Endothelial cell of umbilical vein (primary cell): ENCODE data around the gene SLC25A3. TPM values are rescaled to one million over a fixed set of nuclear protein-coding genes. Genes with fewer than 3 reads are reported as not detected.
A peak's percentile ranks its signal among the peaks of the same experiment; 100 is the strongest.
"Not testable (repeated sequence)": the region's sequence is repeated elsewhere in the genome, so short reads cannot be mapped to it uniquely, and the experiment has no call there.

Source experiments
- BruUV-seq: library from RNA; stranded (reverse); fragments of 400-500 nt; replicated peaks from 2 replicates; lab custom pipeline; 2021; lab: Mats Ljungman, UMichigan
- CTCF ChIA-PET: fragments of 300-600, 350-600 bp; sonication (Branson Sonifier 250); formaldehyde crosslinking; loops from one replicate; lab custom pipeline; 2021; ENCODE audit warnings: antibody characterized with exemption, inconsistent platforms; lab: Charles Lee
- POLR2A ChIA-PET: fragments of 300-600, 350-600 bp; sonication (Branson Sonifier 250); formaldehyde crosslinking; loops from one replicate; lab custom pipeline; 2021; ENCODE audit warnings: antibody characterized with exemption, inconsistent platforms; lab: Charles Lee
- DNase-seq: peaks from one replicate; pipeline ENCODE4 v3.0.0-alpha.2; 2011; ENCODE audit warnings: low read depth, low spot score
- FAIRE-seq: peaks from 2 replicates; lab custom pipeline; 2011; peaks lifted over from hg19 to GRCh38; lab: Jason Lieb, UNC
- H2AFZ ChIP-seq: 2 replicates; pipeline ENCODE4 v1.6.0; 2012; ENCODE audit warnings: low read depth, low read length, control low read depth, inconsistent platforms
- H3K27ac ChIP-seq: 2 replicates; pipeline ENCODE4 v1.5.1; 2011; ENCODE audit warnings: low read depth, mild to moderate bottlenecking, control low read depth, low read length, moderate library complexity; ENCODE audit not compliant: insufficient read depth
- H3K27me3 ChIP-seq, 2 experiments: 2 replicates each; pipeline versions ENCODE4 v1.6.0 to v1.6.1; 2011; ENCODE audit warnings: low read length in 2 of 2, mixed read lengths in 1 of 2; ENCODE audit not compliant: control insufficient read depth in 2 of 2, insufficient read depth in 2 of 2
- H3K36me3 ChIP-seq, 2 experiments: 2 replicates in 1 of 2; 3 replicates in 1 of 2; pipeline ENCODE4 v1.5.1; 2011; ENCODE audit warnings: low read length in 2 of 2, mild to moderate bottlenecking in 1 of 2, moderate library complexity in 1 of 2; ENCODE audit not compliant: control insufficient read depth in 2 of 2, insufficient read depth in 2 of 2; ENCODE audit errors: extremely low read depth in 1 of 2
- H3K4me1 ChIP-seq: 3 replicates; pipeline ENCODE4 v1.5.1; 2011; ENCODE audit warnings: mild to moderate bottlenecking, low read length; ENCODE audit not compliant: control insufficient read depth, insufficient read depth; ENCODE audit errors: extremely low read depth
- H3K4me2 ChIP-seq: 2 replicates; pipeline ENCODE4 v1.6.1; 2011; ENCODE audit warnings: low read length, control low read depth, mixed read lengths; ENCODE audit not compliant: insufficient read depth
- H3K4me3 ChIP-seq, 3 experiments: fragments of 200-600 bp in 1 of 3; sonication (generic), shearing (Covaris generic) in 1 of 3; replicated peaks in 1 of 3; 2 replicates each; pipeline ENCODE4 v1.5.1; 2011 to 2016; ENCODE audit warnings: control low read depth in 3 of 3, low read length in 3 of 3, mild to moderate bottlenecking in 2 of 3, inconsistent platforms in 1 of 3, low read depth in 1 of 3, moderate library complexity in 1 of 3; ENCODE audit not compliant: insufficient read depth in 1 of 3
- H3K79me2 ChIP-seq: 2 replicates; pipeline ENCODE4 v1.6.0; 2012; ENCODE audit warnings: low read length, inconsistent platforms; ENCODE audit not compliant: control insufficient read depth, insufficient read depth
- H3K9ac ChIP-seq: replicated peaks from 2 replicates; pipeline ENCODE3; 2011; ENCODE audit warnings: low read length, control low read depth; ENCODE audit not compliant: insufficient read depth; ENCODE audit errors: extremely low read depth
- H3K9me1 ChIP-seq: replicated peaks from 3 replicates; pipeline ENCODE4 v1.6.0; 2011; ENCODE audit warnings: mild to moderate bottlenecking, low read length; ENCODE audit not compliant: control insufficient read depth, insufficient read depth; ENCODE audit errors: extremely low read depth
- H3K9me3 ChIP-seq: replicated peaks from 2 replicates; pipeline ENCODE4 v1.5.1; 2012; ENCODE audit warnings: low read length, inconsistent platforms; ENCODE audit not compliant: control insufficient read depth, insufficient read depth
- H4K20me1 ChIP-seq: replicated peaks from 2 replicates; pipeline ENCODE3; 2011; ENCODE audit warnings: mild to moderate bottlenecking, low read length; ENCODE audit not compliant: control insufficient read depth, insufficient read depth; ENCODE audit errors: extremely low read depth
- EZH2 ChIP-seq: IDR thresholded peaks from 2 replicates; pipeline ENCODE4 v1.6.1; 2012; ENCODE audit warnings: borderline replicate concordance, low read depth, mild to moderate bottlenecking, moderate library complexity, low read length, inconsistent platforms; ENCODE audit not compliant: severe bottlenecking
- FOS ChIP-seq: IDR thresholded peaks from 2 replicates; pipeline ENCODE4 v1.6.1; 2011; ENCODE audit warnings: mild to moderate bottlenecking, low read length, moderate library complexity, borderline replicate concordance; ENCODE audit not compliant: insufficient read depth
- GATA2 ChIP-seq: IDR thresholded peaks from 2 replicates; pipeline ENCODE4 v1.7.0; 2011; ENCODE audit warnings: low read depth, mild to moderate bottlenecking, moderate library complexity, mixed read lengths, low read length; ENCODE audit not compliant: insufficient read length, insufficient read depth
- JUN ChIP-seq: IDR thresholded peaks from 2 replicates; pipeline ENCODE4 v1.6.1; 2011; ENCODE audit warnings: borderline replicate concordance, low read depth; ENCODE audit not compliant: insufficient read length, insufficient read depth
- MYC ChIP-seq: IDR thresholded peaks from one replicate; pipeline ENCODE4 v1.6.1; 2011; ENCODE audit warnings: mild to moderate bottlenecking, low read depth, low read length
- POLR2A ChIP-seq: IDR thresholded peaks from 2 replicates; pipeline ENCODE4 v1.6.1; 2012; ENCODE audit warnings: low read depth, mild to moderate bottlenecking, control low read depth, low read length
- POLR2AphosphoS5 ChIP-seq: IDR thresholded peaks from 2 replicates; pipeline ENCODE4 v1.6.1; 2012; ENCODE audit warnings: low read depth, mild to moderate bottlenecking, control low read depth, low read length, moderate library complexity; ENCODE audit not compliant: insufficient read depth
- dilution Hi-C: fragments of 300-500 bp; cut with MboI; formaldehyde crosslinking; loops from one replicate; pipeline ENCODE4 v1.15.0; 2019; ENCODE audit warnings: low sequenced_read_pairs; ENCODE audit not compliant: extremely low pct_ligation_motif_present
- intact Hi-C: fragments of 100-400 bp; cut with micrococcal nuclease; formaldehyde crosslinking; loops from one replicate; pipeline ENCODE4 v1.10.0; 2022
- polyA plus RNA-seq, 4 experiments: library from polyadenylated mRNA; depleted of rRNA in 3 of 4; stranded (reverse) in 3 of 4; unstranded in 1 of 4; fragments of >200 nt; gene quantifications; 2 replicates each; pipeline versions ENCODE4 v1.2.1 to v1.2.3, GENCODE V29; 2011 to 2012; ENCODE audit warnings: missing spikeins in 1 of 4
- total RNA-seq: library from RNA; stranded (reverse); gene quantifications from 2 replicates; pipeline ENCODE4 v1.2.3, GENCODE V29; 2021
- TF ChIP-seq, protein P1 (sequence below): IDR thresholded peaks from 2 replicates; pipeline ENCODE4 v1.6.1; 2011; ENCODE audit not compliant: insufficient read depth, insufficient read length
- TF ChIP-seq, protein P2 (sequence below), 2 donors: IDR thresholded peaks; 1 replicate in 1 of 2; 2 replicates in 1 of 2; pipeline ENCODE4 v1.5.1; 2011; ENCODE audit warnings: low read length in 2 of 2, mild to moderate bottlenecking in 2 of 2, moderate library complexity in 2 of 2, control low read depth in 1 of 2, inconsistent platforms in 1 of 2, low read depth in 1 of 2; ENCODE audit not compliant: insufficient read depth in 1 of 2; ENCODE audit errors: extremely low read depth in 1 of 2

The SLC25A3 gene
- total and polyA plus RNA-seq, 2 donors (not counting 3 experiments of a cell fraction or from before 2014, with no cell fraction given): 797 to 1,103 TPM

DNA sequence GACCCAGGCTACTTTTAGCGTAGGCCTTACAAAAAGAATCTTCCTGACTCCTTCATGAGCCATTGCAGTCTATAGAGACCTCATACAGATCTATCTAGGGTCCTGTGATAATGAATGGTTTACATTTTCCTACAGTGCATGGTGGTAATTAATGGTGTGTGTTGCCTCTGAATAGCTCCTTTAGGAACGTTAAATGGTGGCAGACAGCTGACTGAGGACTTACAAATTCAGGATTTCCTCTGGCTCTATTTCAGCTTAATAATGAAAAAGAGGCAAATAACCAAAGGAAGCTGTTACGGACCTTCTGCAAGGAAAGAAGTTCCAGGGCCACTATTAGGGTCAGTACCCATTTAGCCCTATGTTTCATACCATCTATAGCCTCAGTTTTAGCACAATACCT is 46.0 kb downstream of the SLC25A3 start:
- Histone ChIP-seq H3K9me3 (no peaks in the 10 kb centered on the region), H3K9me1 (no peaks in the 10 kb centered on the region), H3K27me3 (no peaks in the 10 kb centered on the region), H3K79me2 (peaks cover 78% of the 10 kb centered on the region), H3K9ac (no peak overlapping the region), H3K27ac (no peak overlapping the region), H3K36me3 (no peaks in the 10 kb centered on the region), H3K4me1 (peaks cover 34% of the 10 kb centered on the region), H2AFZ (no peak overlapping the region), H3K4me2 (no peak overlapping the region), H3K4me3 (no peak overlapping the region), H4K20me1 (no peaks in the 10 kb centered on the region)
- intact Hi-C loops: no loop called here
- no peak for TF ChIP-seq GATA2
- no peak for TF ChIP-seq JUN
- no peak for TF ChIP-seq FOS
- TF ChIP-seq MYC: no peak
- TF ChIP-seq EZH2: no peak
- TF ChIP-seq, protein P1, sequence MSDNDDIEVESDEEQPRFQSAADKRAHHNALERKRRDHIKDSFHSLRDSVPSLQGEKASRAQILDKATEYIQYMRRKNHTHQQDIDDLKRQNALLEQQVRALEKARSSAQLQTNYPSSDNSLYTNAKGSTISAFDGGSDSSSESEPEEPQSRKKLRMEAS: no peak
- TF ChIP-seq, protein P2, sequence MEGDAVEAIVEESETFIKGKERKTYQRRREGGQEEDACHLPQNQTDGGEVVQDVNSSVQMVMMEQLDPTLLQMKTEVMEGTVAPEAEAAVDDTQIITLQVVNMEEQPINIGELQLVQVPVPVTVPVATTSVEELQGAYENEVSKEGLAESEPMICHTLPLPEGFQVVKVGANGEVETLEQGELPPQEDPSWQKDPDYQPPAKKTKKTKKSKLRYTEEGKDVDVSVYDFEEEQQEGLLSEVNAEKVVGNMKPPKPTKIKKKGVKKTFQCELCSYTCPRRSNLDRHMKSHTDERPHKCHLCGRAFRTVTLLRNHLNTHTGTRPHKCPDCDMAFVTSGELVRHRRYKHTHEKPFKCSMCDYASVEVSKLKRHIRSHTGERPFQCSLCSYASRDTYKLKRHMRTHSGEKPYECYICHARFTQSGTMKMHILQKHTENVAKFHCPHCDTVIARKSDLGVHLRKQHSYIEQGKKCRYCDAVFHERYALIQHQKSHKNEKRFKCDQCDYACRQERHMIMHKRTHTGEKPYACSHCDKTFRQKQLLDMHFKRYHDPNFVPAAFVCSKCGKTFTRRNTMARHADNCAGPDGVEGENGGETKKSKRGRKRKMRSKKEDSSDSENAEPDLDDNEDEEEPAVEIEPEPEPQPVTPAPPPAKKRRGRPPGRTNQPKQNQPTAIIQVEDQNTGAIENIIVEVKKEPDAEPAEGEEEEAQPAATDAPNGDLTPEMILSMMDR (IDR thresholded peaks at IDR 0.05; ENCODE audit: extremely low read depth in 1 of 2, insufficient read depth in 1 of 2, low read depth in 1 of 2, low read length in 2 of 2): no peak
- TF ChIP-seq POLR2AphosphoS5: no peak
- TF ChIP-seq POLR2A: no peak
- ChIA-PET CTCF (interaction anchor here (0.7 to 2.3 kb wide), 10 partner anchors 10 to 106 kb away, joined by 3 to 11 read pairs (median 4); no protein-coding TSS in a partner anchor), POLR2A (interaction anchor here (2.3 kb wide), 1 partner anchor 45 kb away, joined by 13 read pairs; the partner anchor contains the start of gene SLC25A3)
- FAIRE-seq (no peak), DNase-seq (peak; percentile 49)
- BruUV-seq: no TSS peak
- dilution Hi-C loops: no loop called here

DNA sequence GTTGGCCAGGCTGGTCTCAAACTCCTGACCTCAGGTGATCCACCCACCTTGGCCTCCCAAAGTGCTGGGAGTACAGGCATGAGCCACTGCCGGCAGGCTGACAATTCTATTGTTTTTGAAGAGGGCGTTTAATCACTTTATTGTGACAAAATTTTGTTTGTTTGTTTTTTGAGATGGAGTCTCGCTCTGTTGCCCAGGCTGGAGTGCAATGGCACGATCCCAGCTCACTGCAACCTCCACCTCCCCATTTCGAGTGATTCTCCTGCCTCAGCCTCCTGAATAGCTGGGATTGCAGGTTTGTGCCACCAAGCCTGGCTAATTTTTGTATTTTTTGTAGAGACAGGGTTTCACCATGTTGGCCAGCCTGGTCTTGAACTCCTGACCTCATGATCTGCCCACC is 49.3 kb downstream of the SLC25A3 start:
- H3K36me3 ChIP-seq, POLR2A ChIA-PET, H3K9me3 ChIP-seq, intact Hi-C loops, H2AFZ ChIP-seq, dilution Hi-C loops, BruUV-seq, H3K9me1 ChIP-seq, FAIRE-seq, H3K27me3 ChIP-seq, DNase-seq, H4K20me1 ChIP-seq, H3K27ac ChIP-seq, H3K9ac ChIP-seq: not testable (repeated sequence)
- CTCF ChIA-PET: interaction anchor here (1.8 to 2.2 kb wide), 2 partner anchors 10 to 76 kb away, joined by 4 to 7 read pairs; no protein-coding TSS in a partner anchor
- peak overlapping the region; percentile 97 for H3K4me2 ChIP-seq
- peak overlapping the region in 1 of 3 experiments; percentile 92 for H3K4me3 ChIP-seq
- peaks cover 21% of the 10 kb centered on the region for H3K4me1 ChIP-seq
- H3K79me2 ChIP-seq: peaks cover 83% of the 10 kb centered on the region
